Lower leg skin (tissue), 3 donors: ENCODE results near the gene PPARA.

Source experiments
- CTCF ChIP-seq, 3 donors: fragments of 450-650 bp; IDR thresholded peaks; one replicate each; pipeline ENCODE4 v1.5.1; 2016; ENCODE audit warnings: antibody characterized with exemption in 3 of 3, mild to moderate bottlenecking in 3 of 3, moderate library complexity in 2 of 3
- POLR2A ChIP-seq, 2 donors: fragments of 450-650 bp; IDR thresholded peaks; one replicate each; pipeline ENCODE4 v1.6.1; 2016 to 2017; ENCODE audit warnings: antibody characterized with exemption in 2 of 2, mild to moderate bottlenecking in 1 of 2, moderate library complexity in 1 of 2

- TF ChIP-seq POLR2A (IDR thresholded peaks at IDR 0.05): no peak
- TF ChIP-seq CTCF (IDR thresholded peaks at IDR 0.05): no peak
These were observed 1.4 kb upstream of the PPARA start for GRCh38 chr22:46148816-46149511.
